Neural progenitor cell (in vitro differentiated cells): ENCODE results near the gene TMEM240. TPM values are rescaled to one million over a fixed set of nuclear protein-coding genes. Genes with fewer than 3 reads are reported as not detected.

Experiments used
- DNase-seq: peaks from one replicate; pipeline ENCODE4 v3.0.0-alpha.2; 2016; ENCODE audit warnings: low spot score
- H2AFZ ChIP-seq: fragments of 200-600 bp; sonication (generic); replicated peaks from 2 replicates; pipeline ENCODE4 v1.6.1; 2016; ENCODE audit warnings: antibody characterized with exemption
- H3F3A ChIP-seq: fragments of 200-600 bp; sonication (generic); 2 replicates; pipeline ENCODE4 v1.6.1; 2016; ENCODE audit warnings: antibody characterized with exemption, low read depth
- H3K27ac ChIP-seq: fragments of 200-600 bp; sonication (generic); 2 replicates; pipeline ENCODE4 v1.5.1; 2016; ENCODE audit warnings: mild to moderate bottlenecking
- H3K27me3 ChIP-seq: fragments of 200-600 bp; sonication (generic); 2 replicates; pipeline ENCODE4 v1.6.1; 2016; ENCODE audit warnings: mild to moderate bottlenecking, moderate library complexity
- H3K36me3 ChIP-seq: fragments of 200-600 bp; sonication (generic); 2 replicates; pipeline ENCODE4 v1.5.1; 2016
- H3K4me1 ChIP-seq: fragments of 200-600 bp; sonication (generic); 2 replicates; pipeline ENCODE4 v1.6.1; 2016; ENCODE audit warnings: mixed run types
- H3K4me2 ChIP-seq: fragments of 200-600 bp; sonication (generic); 2 replicates; pipeline ENCODE4 v1.6.1; 2016
- H3K4me3 ChIP-seq: fragments of 200-600 bp; sonication (generic); 2 replicates; pipeline ENCODE4 v1.5.1; 2016
- H3K79me2 ChIP-seq: fragments of 200-600 bp; sonication (generic); 2 replicates; pipeline ENCODE4 v1.6.1; 2016; ENCODE audit warnings: low read depth
- H3K9ac ChIP-seq: fragments of 200-600 bp; sonication (generic); 2 replicates; pipeline ENCODE4 v1.6.1; 2016
- H3K9me3 ChIP-seq: fragments of 200-600 bp; sonication (generic); 2 replicates; pipeline ENCODE4 v1.5.1; 2016; ENCODE audit warnings: low read depth
- H4K20me1 ChIP-seq: fragments of 200-600 bp; sonication (generic); 2 replicates; pipeline ENCODE4 v1.6.1; 2016; ENCODE audit warnings: low read depth
- H3K27ac Mint-ChIP-seq: 3 replicates; pipeline ENCODE4 v1.8.0; 2021; ENCODE audit warnings: mixed read lengths
- H3K27me3 Mint-ChIP-seq: 2 replicates; pipeline ENCODE4 v1.8.0; 2022; ENCODE audit warnings: low read depth, mild to moderate bottlenecking, inconsistent platforms, moderate library complexity, mixed read lengths; ENCODE audit not compliant: insufficient read depth
- H3K36me3 Mint-ChIP-seq: 3 replicates; pipeline ENCODE4 v1.8.0; 2021; ENCODE audit warnings: mixed read lengths
- H3K4me1 Mint-ChIP-seq: 3 replicates; pipeline ENCODE4 v1.8.0; 2021; ENCODE audit warnings: mixed read lengths
- H3K4me3 Mint-ChIP-seq: 3 replicates; pipeline ENCODE4 v1.8.0; 2021; ENCODE audit warnings: mild to moderate bottlenecking, moderate library complexity, mixed read lengths
- H3K9me3 Mint-ChIP-seq: 3 replicates; pipeline ENCODE4 v1.8.0; 2020; ENCODE audit warnings: mixed read lengths
- CTCF ChIP-seq: fragments of 200-600 bp; sonication (generic); IDR thresholded peaks from 2 replicates; pipeline ENCODE4 v1.5.1; 2017; ENCODE audit warnings: antibody characterized with exemption, mild to moderate bottlenecking
- EZH2 ChIP-seq: fragments of 200-600 bp; sonication (generic); IDR thresholded peaks from 2 replicates; pipeline ENCODE4 v1.6.1; 2017; ENCODE audit warnings: antibody characterized with exemption, mild to moderate bottlenecking, moderate library complexity
- EZH2phosphoT487 ChIP-seq: fragments of 200-600 bp; sonication (generic); IDR thresholded peaks from 2 replicates; pipeline ENCODE4 v1.6.1; 2017; ENCODE audit warnings: antibody characterized with exemption
- total RNA-seq: library from RNA; depleted of rRNA; stranded (reverse); fragments of >200 nt; gene quantifications from 2 replicates; pipeline ENCODE4 v1.2.3, GENCODE V29; 2015; ENCODE audit warnings: low replicate concordance

TMEM240 gene
- total RNA-seq, 1 donor from 2014 or later, result 8.0 TPM

- H4K20me1 ChIP-seq, result peaks cover 22% of the 10 kb centered on the region
- H3K36me3 ChIP-seq, result no peaks in the 10 kb centered on the region
- no peaks in the 10 kb centered on the region for H3K27me3 ChIP-seq
- H3K36me3 Mint-ChIP-seq, result no peaks in the 10 kb centered on the region
- no peaks in the 10 kb centered on the region for H3K9me3 Mint-ChIP-seq
- H3K4me3 ChIP-seq, result no peak overlapping the region
- H3K9me3 ChIP-seq, result no peaks in the 10 kb centered on the region
- no peak overlapping the region for H2AFZ ChIP-seq
- DNase-seq, result peak; percentile 28
- no peaks in the 10 kb centered on the region for H3K4me1 ChIP-seq
- no peak overlapping the region for H3K9ac ChIP-seq
- H3F3A ChIP-seq, result no peaks in the 10 kb centered on the region
- H3K4me2 ChIP-seq, result no peak overlapping the region
- peaks cover 11% of the 10 kb centered on the region for H3K4me1 Mint-ChIP-seq
- H3K4me3 Mint-ChIP-seq, result no peak overlapping the region
- no peak overlapping the region for H3K27ac ChIP-seq
- TF ChIP-seq CTCF (peak; percentile 39), EZH2 (no peak)
- peaks cover 30% of the 10 kb centered on the region for H3K79me2 ChIP-seq
- H3K27me3 Mint-ChIP-seq, result peaks cover 7% of the 10 kb centered on the region
- no peak overlapping the region for H3K27ac Mint-ChIP-seq
Observed at GRCh38 chr1:1550591-1551432, 10.4 kb upstream of the TMEM240 start.

GRCh38 chr1:1550087-1550486 lies 9.7 kb upstream of the TMEM240 start:
- peaks cover 21% of the 10 kb centered on the region for H4K20me1 ChIP-seq

DNA sequence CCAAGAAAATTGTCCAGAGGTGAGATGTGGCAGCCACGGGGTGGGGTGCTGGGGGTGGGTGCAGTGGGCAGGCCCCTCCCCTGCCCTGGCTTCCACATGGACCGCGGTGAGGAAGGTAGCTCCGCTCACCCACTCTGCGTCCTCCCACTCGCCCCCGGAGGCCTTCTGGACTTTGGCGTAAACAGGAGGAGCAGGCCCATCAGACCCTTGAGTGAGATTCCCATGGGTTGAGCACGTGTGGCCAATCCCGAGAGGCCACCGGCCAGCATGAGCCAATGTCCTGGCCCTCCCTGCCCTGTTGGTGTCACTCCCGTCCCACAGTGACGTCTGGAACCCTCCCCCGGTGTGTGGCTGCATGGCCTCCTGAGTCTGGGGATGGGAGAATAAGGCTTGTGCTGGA lies 8.2 kb upstream of the TMEM240 start:
- no peak overlapping the region for H3K4me3 Mint-ChIP-seq
- peaks cover 7% of the 10 kb centered on the region for H3K27me3 Mint-ChIP-seq
- no peaks in the 10 kb centered on the region for H3K4me1 Mint-ChIP-seq
- no peak overlapping the region for H2AFZ ChIP-seq
- peaks cover 2% of the 10 kb centered on the region for H3K36me3 Mint-ChIP-seq
- no peak overlapping the region for H3K4me3 ChIP-seq
- no peak for DNase-seq
- no peaks in the 10 kb centered on the region for H3K27me3 ChIP-seq
- no peaks in the 10 kb centered on the region for H3K9me3 Mint-ChIP-seq
- no peak overlapping the region for H3K9ac ChIP-seq
- H3K36me3 ChIP-seq, result no peaks in the 10 kb centered on the region
- TF ChIP-seq EZH2phosphoT487 (no peak), EZH2 (no peak), CTCF (no peak)
- H3K27ac ChIP-seq, result no peak overlapping the region
- no peaks in the 10 kb centered on the region for H3K4me1 ChIP-seq
- peaks cover 18% of the 10 kb centered on the region for H4K20me1 ChIP-seq
- H3K9me3 ChIP-seq, result no peaks in the 10 kb centered on the region
- H3K4me2 ChIP-seq, result no peak overlapping the region
- H3K27ac Mint-ChIP-seq, result no peak overlapping the region
- peaks cover 30% of the 10 kb centered on the region for H3K79me2 ChIP-seq
- H3F3A ChIP-seq, result no peaks in the 10 kb centered on the region

More at GRCh38 chr1:1550087-1550486, 9.7 kb upstream of the TMEM240 start:
- Mint-ChIP-seq H3K4me1 (peaks cover 4% of the 10 kb centered on the region), H3K36me3 (no peaks in the 10 kb centered on the region), H3K27ac (no peak overlapping the region), H3K9me3 (no peaks in the 10 kb centered on the region), H3K27me3 (peaks cover 7% of the 10 kb centered on the region), H3K4me3 (no peak overlapping the region)
- Histone ChIP-seq H3K4me2 (no peak overlapping the region), H3K4me3 (no peak overlapping the region), H3K27me3 (no peaks in the 10 kb centered on the region), H3K36me3 (no peaks in the 10 kb centered on the region), H3F3A (no peaks in the 10 kb centered on the region), H3K9me3 (no peaks in the 10 kb centered on the region), H3K9ac (no peak overlapping the region), H2AFZ (no peak overlapping the region), H3K4me1 (no peaks in the 10 kb centered on the region), H3K27ac (no peak overlapping the region), H3K79me2 (peaks cover 30% of the 10 kb centered on the region)
- no peak for DNase-seq
- TF ChIP-seq CTCF (no peak), EZH2phosphoT487 (no peak)
